H1 (cell line): ENCODE measurements around the gene TIGD6. TPM values are rescaled to one million over a fixed set of nuclear protein-coding genes. Genes with fewer than 3 reads are reported as not detected.

ENCODE experiments used
- CTCF ChIA-PET: fragments of 300-600 bp; sonication (Branson Sonifier 250); formaldehyde crosslinking; loops from one replicate; lab custom pipeline; 2021; ENCODE audit not compliant: partially characterized antibody; lab: Charles Lee
- POLR2A ChIA-PET: fragments of 300-600 bp; sonication (Branson Sonifier 250); formaldehyde crosslinking; loops from one replicate; lab custom pipeline; 2021; ENCODE audit warnings: inconsistent platforms; ENCODE audit not compliant: partially characterized antibody; lab: Charles Lee
- DNase-seq, 2 experiments: peaks; one replicate each; pipeline versions ENCODE4 v3.0.0 to v3.0.0-alpha.2; 2010 to 2022; ENCODE audit warnings: low spot score in 2 of 2, low read depth in 1 of 2, mixed read lengths in 1 of 2
- FAIRE-seq: peaks from 2 replicates; lab custom pipeline; 2011; peaks lifted over from hg19 to GRCh38; lab: Jason Lieb, UNC
- H2AFZ ChIP-seq: 2 replicates; pipeline ENCODE4 v1.8.1; 2012; ENCODE audit warnings: low read length, inconsistent platforms
- H2AK5ac ChIP-seq: 2 replicates; pipeline ENCODE4 v1.6.1; 2013; ENCODE audit warnings: low read depth, low read length
- H2BK120ac ChIP-seq: replicated peaks from 2 replicates; pipeline ENCODE3; 2013; ENCODE audit warnings: low read depth, low read length, inconsistent platforms
- H2BK12ac ChIP-seq: 2 replicates; pipeline ENCODE4 v1.6.1; 2013; ENCODE audit warnings: low read depth, low read length
- H2BK15ac ChIP-seq: 2 replicates; pipeline ENCODE4 v1.6.1; 2013; ENCODE audit warnings: low read length
- H2BK20ac ChIP-seq: 2 replicates; pipeline ENCODE4 v1.6.1; 2013; ENCODE audit warnings: low read length
- H2BK5ac ChIP-seq: 2 replicates; pipeline ENCODE4 v1.6.1; 2013; ENCODE audit warnings: low read depth, low read length
- H3K14ac ChIP-seq: 2 replicates; pipeline ENCODE4 v1.6.1; 2013; ENCODE audit warnings: inconsistent platforms; ENCODE audit not compliant: insufficient read length
- H3K18ac ChIP-seq: 2 replicates; pipeline ENCODE4 v1.6.1; 2013; ENCODE audit warnings: low read length; ENCODE audit errors: extremely low read depth
- H3K23ac ChIP-seq: 2 replicates; pipeline ENCODE4 v1.6.1; 2013; ENCODE audit warnings: inconsistent platforms; ENCODE audit not compliant: insufficient read length
- H3K23me2 ChIP-seq: 2 replicates; pipeline ENCODE4 v1.6.1; 2013; ENCODE audit warnings: low read depth, low read length
- H3K27ac ChIP-seq: 2 replicates; pipeline ENCODE4 v1.6.1; 2011; ENCODE audit warnings: low read depth, low read length, inconsistent platforms
- H3K27me3 ChIP-seq, 4 experiments: replicated peaks in 1 of 4; 1 replicate in 1 of 4; 2 replicates in 3 of 4; pipeline versions ENCODE4 v1.6.1 to v1.8.1; 2011 to 2013; ENCODE audit warnings: low read length in 3 of 4, mild to moderate bottlenecking in 3 of 4, inconsistent platforms in 2 of 4, mixed read lengths in 2 of 4, moderate library complexity in 1 of 4; ENCODE audit not compliant: control insufficient read depth in 3 of 4, insufficient read depth in 3 of 4; ENCODE audit errors: extremely low read depth in 1 of 4
- H3K36me3 ChIP-seq, 4 experiments: 2 replicates each; pipeline versions ENCODE4 v1.6.1 to v1.8.1; 2011 to 2013; ENCODE audit warnings: mild to moderate bottlenecking in 4 of 4, low read length in 3 of 4, moderate library complexity in 2 of 4, control low read depth in 1 of 4, inconsistent platforms in 1 of 4; ENCODE audit not compliant: insufficient read depth in 4 of 4, control insufficient read depth in 2 of 4
- H3K4ac ChIP-seq: replicated peaks from 2 replicates; pipeline ENCODE3; 2013; ENCODE audit warnings: low read length, low read depth, mixed read lengths, inconsistent platforms; ENCODE audit not compliant: insufficient read length
- H3K4me1 ChIP-seq, 4 experiments: replicated peaks in 1 of 4; 1 replicate in 1 of 4; 2 replicates in 3 of 4; pipeline versions ENCODE4 v1.6.1 to v1.8.1; 2011 to 2013; ENCODE audit warnings: low read length in 3 of 4, inconsistent platforms in 2 of 4, mixed read lengths in 1 of 4; ENCODE audit not compliant: insufficient read depth in 4 of 4, control insufficient read depth in 3 of 4
- H3K4me2 ChIP-seq, 2 experiments: 2 replicates each; pipeline versions ENCODE4 v1.6.1 to v1.8.1; 2011 to 2013; ENCODE audit warnings: low read depth in 2 of 2, low read length in 2 of 2, control low read depth in 1 of 2, inconsistent platforms in 1 of 2, mild to moderate bottlenecking in 1 of 2; ENCODE audit not compliant: insufficient read depth in 1 of 2
- H3K4me3 ChIP-seq, 4 experiments: fragments of 200-600, 300-600 bp in 1 of 4; sonication (generic), shearing (Covaris generic), sonication (Bioruptor Twin) in 1 of 4; 2 replicates each; pipeline versions ENCODE4 v1.5.1 to v1.8.1; 2011 to 2016; ENCODE audit warnings: low read length in 4 of 4, low read depth in 3 of 4, control low read depth in 2 of 4, inconsistent platforms in 2 of 4, mild to moderate bottlenecking in 2 of 4, mixed read lengths in 1 of 4, moderate library complexity in 1 of 4; ENCODE audit not compliant: insufficient read depth in 2 of 4; ENCODE audit errors: extremely low read depth in 1 of 4
- H3K56ac ChIP-seq: replicated peaks from 2 replicates; pipeline ENCODE3; 2013; ENCODE audit warnings: low read depth, mild to moderate bottlenecking, mixed read lengths, low read length, inconsistent platforms; ENCODE audit not compliant: insufficient read length
- H3K79me1 ChIP-seq: 2 replicates; pipeline ENCODE4 v1.6.1; 2013; ENCODE audit warnings: low read depth, low read length, control low read depth
- H3K79me2 ChIP-seq, 2 experiments: 2 replicates each; pipeline versions ENCODE4 v1.6.1 to v1.8.1; 2012 to 2013; ENCODE audit warnings: low read length in 2 of 2, mild to moderate bottlenecking in 2 of 2, inconsistent platforms in 1 of 2; ENCODE audit not compliant: insufficient read depth in 2 of 2, control insufficient read depth in 1 of 2
- H3K9ac ChIP-seq, 4 experiments: replicated peaks in 1 of 4; 1 replicate in 1 of 4; 2 replicates in 3 of 4; pipeline versions ENCODE4 v1.6.1 to v1.8.1; 2011 to 2013; ENCODE audit warnings: low read depth in 3 of 4, low read length in 3 of 4, control low read depth in 2 of 4, mild to moderate bottlenecking in 2 of 4, moderate library complexity in 2 of 4, inconsistent platforms in 1 of 4; ENCODE audit errors: extremely low read depth in 1 of 4
- H3K9me3 ChIP-seq, 2 experiments: 2 replicates each; pipeline versions ENCODE4 v1.6.1 to v1.8.1; 2012 to 2013; ENCODE audit warnings: mild to moderate bottlenecking in 2 of 2, moderate library complexity in 2 of 2, control low read depth in 1 of 2, inconsistent platforms in 1 of 2, low read depth in 1 of 2, low read length in 1 of 2, mixed read lengths in 1 of 2; ENCODE audit not compliant: insufficient read depth in 2 of 2
- H4K20me1 ChIP-seq, 2 experiments: replicated peaks in 1 of 2; 2 replicates each; pipeline versions ENCODE3 to v1.8.1; 2011 to 2013; ENCODE audit warnings: inconsistent platforms in 2 of 2, low read length in 2 of 2, mild to moderate bottlenecking in 1 of 2; ENCODE audit not compliant: insufficient read depth in 2 of 2, control insufficient read depth in 1 of 2
- H4K5ac ChIP-seq: 2 replicates; pipeline ENCODE4 v1.6.1; 2013; ENCODE audit warnings: low read length, low read depth, mixed read lengths, inconsistent platforms; ENCODE audit not compliant: insufficient read length
- H4K8ac ChIP-seq: 2 replicates; pipeline ENCODE4 v1.8.0; 2013; ENCODE audit warnings: mild to moderate bottlenecking, moderate library complexity, low read length, inconsistent platforms; ENCODE audit not compliant: insufficient read depth; ENCODE audit errors: extremely low read depth
- H4K91ac ChIP-seq: replicated peaks from 2 replicates; pipeline ENCODE3; 2013; ENCODE audit warnings: low read length, mixed read lengths, inconsistent platforms; ENCODE audit not compliant: insufficient read length
- CBX5 ChIP-seq: fragments of 300-800, 300-1000 bp; sonication (generic); IDR thresholded peaks from 2 replicates; pipeline ENCODE4 v1.7.1; 2016; ENCODE audit warnings: antibody characterized with exemption, low read length, low read depth
- GABPA ChIP-seq: IDR thresholded peaks from 2 replicates; pipeline ENCODE4 v1.6.1; 2011; ENCODE audit warnings: mild to moderate bottlenecking, low read length, moderate library complexity, borderline replicate concordance; ENCODE audit not compliant: insufficient read depth
- HDAC2 ChIP-seq, 2 experiments: fragments of 300-600 bp in 1 of 2; sonication (generic) in 1 of 2; IDR thresholded peaks; 2 replicates each; pipeline ENCODE4 v1.6.1; 2011 to 2012; ENCODE audit warnings: low read depth in 2 of 2, low read length in 2 of 2, mild to moderate bottlenecking in 2 of 2, moderate library complexity in 2 of 2, borderline replicate concordance in 1 of 2, inconsistent platforms in 1 of 2
- KDM4A ChIP-seq: IDR thresholded peaks from one replicate; pipeline ENCODE4 v1.7.1; 2012; ENCODE audit warnings: low read depth, mild to moderate bottlenecking, moderate library complexity, low read length, inconsistent platforms; ENCODE audit not compliant: severe bottlenecking
- RBBP5 ChIP-seq: IDR thresholded peaks from 2 replicates; pipeline ENCODE4 v1.7.1; 2012; ENCODE audit warnings: low read depth, mild to moderate bottlenecking, inconsistent platforms, low read length, moderate library complexity, borderline replicate concordance
- RFX5 ChIP-seq: IDR thresholded peaks from 2 replicates; pipeline ENCODE4 v1.6.1; 2011; ENCODE audit warnings: low read depth, low read length, improper control_type of control experiment, borderline replicate concordance
- RNF2 ChIP-seq: fragments of 200-900, 300-1000 bp; sonication (generic); IDR thresholded peaks from 2 replicates; pipeline ENCODE4 v1.7.1; 2016; ENCODE audit warnings: borderline replicate concordance, low read depth, mild to moderate bottlenecking, antibody characterized with exemption, low read length; ENCODE audit not compliant: poor library complexity, severe bottlenecking; ENCODE audit errors: missing control alignments
- RXRA ChIP-seq: IDR thresholded peaks from 2 replicates; pipeline ENCODE4 v1.6.1; 2011; ENCODE audit warnings: low read depth, mild to moderate bottlenecking, low read length, moderate library complexity; ENCODE audit not compliant: insufficient read depth
- SRF ChIP-seq: IDR thresholded peaks from 2 replicates; pipeline ENCODE4 v1.6.1; 2011; ENCODE audit warnings: mild to moderate bottlenecking, low read depth, low read length, moderate library complexity
- WGBS, 2 experiments: shearing (Covaris generic) in 1 of 2; methylation state at CpG; one replicate each; pipeline versions ENCODE4 v1.1.6 to v1.1.7; 2013 to 2015; ENCODE audit warnings: low lambda C conversion rate in 2 of 2, mixed read lengths in 2 of 2, inconsistent platforms in 1 of 2, low coverage in 1 of 2, missing lambda C conversion rate in 1 of 2; ENCODE audit not compliant: insufficient replicate concordance in 2 of 2, insufficient coverage in 1 of 2, insufficient read length in 1 of 2; ENCODE audit errors: extremely low coverage in 1 of 2, missing lambda C conversion rate in 1 of 2; 5-methylcytosine and 5-hydroxymethylcytosine counted together
- polyA plus RNA-seq, 7 experiments: library from polyadenylated mRNA; depleted of rRNA in 3 of 7; stranded (reverse) in 5 of 7; unstranded in 2 of 7; fragments of >200 nt in 5 of 7; fragments of 200-250 nt in 2 of 7; gene quantifications; 1 replicate in 5 of 7; 2 replicates in 1 of 7; 4 replicates in 1 of 7; pipeline versions ENCODE4 v1.2.1 to v1.2.3, GENCODE V29; 2011 to 2013; ENCODE audit warnings: missing spikeins in 2 of 7, mixed read lengths in 2 of 7
- total RNA-seq: library from RNA; stranded (reverse); fragmentation: NEBNext Ultra II Directional; extraction: Animal tissue kit (Norgen Biotek cat#: 25700); gene quantifications from 2 replicates; pipeline ENCODE4 v1.2.1, GENCODE V29; 2021

The TIGD6 gene
- total and polyA plus RNA-seq, 2 of the 8 experiments (the other 6 are each of a cell fraction or from before 2014, with no cell fraction given): 1.3 to 2.4 TPM

GRCh38 chr5:150026682-150027172 is 26.3 kb upstream of the TIGD6 start:
- ChIA-PET POLR2A (no interaction called here), CTCF (interaction anchor here (1.1 to 1.4 kb wide), 3 partner anchors 21 to 193 kb away, joined by 4 to 5 read pairs (median 4); no protein-coding TSS in a partner anchor)
- no peaks in the 10 kb centered on the region for H3K79me2 ChIP-seq
- H3K79me1 ChIP-seq: no peaks in the 10 kb centered on the region
- H2BK15ac ChIP-seq: no peak overlapping the region
- no peak overlapping the region for H2BK12ac ChIP-seq
- H3K9ac ChIP-seq: no peak overlapping the region
- H3K23ac ChIP-seq: no peak overlapping the region
- H3K4ac ChIP-seq: no peak overlapping the region
- no peak overlapping the region for H3K4me3 ChIP-seq
- no peak for FAIRE-seq
- H2AFZ ChIP-seq: no peak overlapping the region
- no peaks in the 10 kb centered on the region for H4K20me1 ChIP-seq
- H4K91ac ChIP-seq: no peak overlapping the region
- no peaks in the 10 kb centered on the region for H3K27me3 ChIP-seq
- no peak overlapping the region for H3K14ac ChIP-seq
- no peak overlapping the region for H2AK5ac ChIP-seq
- no peak for DNase-seq
- H4K5ac ChIP-seq: no peak overlapping the region
- H2BK5ac ChIP-seq: no peak overlapping the region
- H3K4me2 ChIP-seq: no peak overlapping the region
- WGBS, 2 experiments: 89% methylated on average over 4 of the region's 4 CpGs; no CpG with 5 or more reads in 1 of the 2 experiments
- no peaks in the 10 kb centered on the region; a peak in 1 of 7 replicates for H3K4me1 ChIP-seq
- no peaks in the 10 kb centered on the region for H3K23me2 ChIP-seq
- TF ChIP-seq RNF2: no peak
- no peak for TF ChIP-seq KDM4A
- TF ChIP-seq RBBP5: no peak
- no peak for TF ChIP-seq RXRA
- no peak for TF ChIP-seq SRF
- TF ChIP-seq GABPA: no peak
- no peak for TF ChIP-seq HDAC2 (IDR thresholded peaks at IDR 0.05; ENCODE audit: borderline replicate concordance in 1 of 2, low read depth in 2 of 2, low read length in 2 of 2)
- no peak for TF ChIP-seq CBX5
- TF ChIP-seq RFX5: no peak
- H2BK120ac ChIP-seq: no peak overlapping the region
- H3K18ac ChIP-seq: no peak overlapping the region
- no peak overlapping the region for H2BK20ac ChIP-seq
- no peak overlapping the region for H4K8ac ChIP-seq
- H3K36me3 ChIP-seq: peaks cover 6 to 58% (median 31%) of the 10 kb centered on the region in 4 experiments; a peak in 7 of 8 replicates
- H3K27ac ChIP-seq: no peak overlapping the region
- H3K9me3 ChIP-seq: no peaks in the 10 kb centered on the region
- no peak overlapping the region for H3K56ac ChIP-seq
